Ovary (tissue), 3 donors: ENCODE data around the gene ADCY1.

Experiments used
- EP300 ChIP-seq: sonication (generic); formaldehyde crosslinking; IDR thresholded peaks from one replicate; pipeline ENCODE4 v1.6.1; 2017; ENCODE audit warnings: antibody characterized with exemption
- POLR2A ChIP-seq: fragments of 450-650 bp; IDR thresholded peaks from one replicate; pipeline ENCODE4 v1.6.1; 2017; ENCODE audit warnings: antibody characterized with exemption, mild to moderate bottlenecking, moderate library complexity
- TF ChIP-seq, protein P1 (sequence below), 3 donors: fragments of 450-650 bp in 2 of 3; fragments of 200-600 bp in 1 of 3; IDR thresholded peaks; one replicate each; pipeline versions ENCODE4 v1.5.1 to v1.8.0; 2016 to 2022; ENCODE audit warnings: antibody characterized with exemption in 3 of 3, mild to moderate bottlenecking in 1 of 3
- donor health status: DM: no; HTN: no; CAD: no.

DNA sequence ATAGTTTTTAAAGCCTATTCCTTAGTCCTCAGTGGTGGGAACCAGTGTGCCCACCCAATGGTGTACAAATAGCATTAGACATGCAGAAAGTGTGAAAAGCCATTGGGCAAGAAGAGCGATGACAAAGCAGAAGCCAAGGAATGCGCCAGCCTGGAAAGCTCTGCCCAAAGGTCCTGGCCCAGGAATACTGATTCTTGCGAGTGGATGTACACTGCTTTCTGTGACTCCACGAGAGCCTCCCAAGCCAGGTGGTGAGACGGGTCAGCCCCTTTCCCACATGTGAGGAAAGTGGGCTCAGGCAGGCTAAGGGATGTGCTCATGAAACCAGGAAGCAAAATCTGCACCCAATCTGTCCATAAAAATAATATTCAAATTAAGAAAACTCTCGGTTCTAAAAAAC, 106.6 kb downstream of the ADCY1 start:
- TF ChIP-seq, protein P1, sequence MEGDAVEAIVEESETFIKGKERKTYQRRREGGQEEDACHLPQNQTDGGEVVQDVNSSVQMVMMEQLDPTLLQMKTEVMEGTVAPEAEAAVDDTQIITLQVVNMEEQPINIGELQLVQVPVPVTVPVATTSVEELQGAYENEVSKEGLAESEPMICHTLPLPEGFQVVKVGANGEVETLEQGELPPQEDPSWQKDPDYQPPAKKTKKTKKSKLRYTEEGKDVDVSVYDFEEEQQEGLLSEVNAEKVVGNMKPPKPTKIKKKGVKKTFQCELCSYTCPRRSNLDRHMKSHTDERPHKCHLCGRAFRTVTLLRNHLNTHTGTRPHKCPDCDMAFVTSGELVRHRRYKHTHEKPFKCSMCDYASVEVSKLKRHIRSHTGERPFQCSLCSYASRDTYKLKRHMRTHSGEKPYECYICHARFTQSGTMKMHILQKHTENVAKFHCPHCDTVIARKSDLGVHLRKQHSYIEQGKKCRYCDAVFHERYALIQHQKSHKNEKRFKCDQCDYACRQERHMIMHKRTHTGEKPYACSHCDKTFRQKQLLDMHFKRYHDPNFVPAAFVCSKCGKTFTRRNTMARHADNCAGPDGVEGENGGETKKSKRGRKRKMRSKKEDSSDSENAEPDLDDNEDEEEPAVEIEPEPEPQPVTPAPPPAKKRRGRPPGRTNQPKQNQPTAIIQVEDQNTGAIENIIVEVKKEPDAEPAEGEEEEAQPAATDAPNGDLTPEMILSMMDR (IDR thresholded peaks at IDR 0.05) = no peak
- TF ChIP-seq POLR2A (no peak), EP300 (no peak)
